ENCODE results near the gene NT5DC4.

DNA sequence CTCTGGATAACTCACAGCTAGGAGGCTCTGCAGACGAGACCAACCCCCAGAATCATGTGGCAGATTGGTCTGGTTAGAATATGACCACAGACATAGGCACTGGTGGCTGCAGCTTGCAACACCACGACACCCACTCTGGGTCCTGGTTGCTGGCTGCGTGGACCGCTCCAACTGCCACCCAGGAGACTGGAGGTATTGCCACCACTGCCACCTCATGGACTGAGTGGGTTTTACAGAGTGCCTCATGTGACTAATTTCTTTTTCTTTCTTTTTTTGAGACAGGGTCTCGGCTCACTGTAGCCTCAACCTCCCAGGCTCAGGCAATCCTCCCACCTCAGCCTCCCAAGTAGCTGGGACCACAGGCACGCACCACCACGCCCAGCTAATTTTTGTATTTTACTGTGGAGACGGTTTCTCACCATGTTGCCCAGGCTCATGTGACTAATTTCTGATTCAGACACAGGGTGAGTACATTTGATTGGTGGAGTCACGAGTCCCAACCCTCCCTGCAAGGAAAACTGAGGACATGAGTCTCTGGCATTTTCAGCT, 29.9 kb upstream of the NT5DC4 start:
- TF ChIP-seq EZH2phosphoT487 (IDR thresholded peaks at IDR 0.05; ENCODE audit: insufficient read depth, low read depth) (no peak), EZH2 (IDR thresholded peaks at IDR 0.05; ENCODE audit: insufficient read depth, poor library complexity, severe bottlenecking) (no peak)

All from GM23248 (cell line).